C4-2B (cell line): ENCODE measurements around the gene SEMA5A.

Source experiments
- H3K27ac ChIP-seq: fragments of 450-650 bp; 2 replicates; pipeline ENCODE4 v1.5.1; 2017
- CTCF ChIP-seq: fragments of 450-650 bp; conservative IDR thresholded peaks from 2 replicates; pipeline ENCODE4 v1.5.1; 2017; ENCODE audit warnings: mild to moderate bottlenecking
- ZFX ChIP-seq: fragments of 450-650 bp; IDR thresholded peaks from 2 replicates; pipeline ENCODE4 v1.6.1; 2017

Gene SEMA5A

GRCh38 chr5:9301200-9301599, 244.7 kb downstream of the SEMA5A start:
- TF ChIP-seq ZFX (no peak), CTCF (no peak)
- no peak overlapping the region for H3K27ac ChIP-seq

- TF ChIP-seq ZFX (no peak), CTCF (no peak)
Observed at GRCh38 chr5:9297134-9297533, 248.7 kb downstream of the SEMA5A start.

GRCh38 chr5:9295466-9295801, 250.4 kb downstream of the SEMA5A start:
- TF ChIP-seq CTCF (no peak), ZFX (no peak)
- no peak overlapping the region for H3K27ac ChIP-seq

More at GRCh38 chr5:9297134-9297533, 248.7 kb downstream of the SEMA5A start:
- no peak overlapping the region for H3K27ac ChIP-seq

DNA sequence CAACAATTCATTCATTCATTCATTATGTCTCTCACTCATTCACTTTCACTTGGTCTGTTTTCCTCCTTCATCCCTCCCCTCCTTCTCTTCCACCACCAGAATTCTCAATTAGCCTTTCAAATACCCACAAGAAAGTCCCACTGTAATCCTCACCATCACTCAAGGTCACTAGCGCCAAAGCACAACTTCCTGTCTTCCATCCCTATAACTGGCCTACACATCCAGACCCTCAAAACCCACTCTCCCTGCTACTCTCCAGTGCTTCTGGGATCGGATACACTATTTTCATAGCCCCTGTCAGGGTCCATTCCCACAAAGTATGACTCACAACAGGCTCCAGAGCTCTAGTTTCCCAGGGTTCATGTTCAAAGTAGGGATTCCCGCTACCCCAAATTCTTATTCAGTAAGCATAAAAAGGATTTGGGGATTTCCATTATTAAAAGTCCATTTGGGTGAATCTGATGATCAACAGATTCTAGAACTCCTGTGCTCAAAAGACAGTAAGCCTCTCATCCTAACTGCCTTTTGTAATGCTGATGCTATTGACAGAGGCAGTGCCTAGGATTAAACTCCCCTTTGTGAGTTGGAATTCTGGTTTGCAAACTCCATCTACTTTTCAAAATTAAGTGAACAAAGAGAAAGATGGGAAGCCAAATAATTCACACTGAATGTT, 250.9 kb downstream of the SEMA5A start:
- TF ChIP-seq CTCF, result no peak
- TF ChIP-seq ZFX, result no peak
- no peak overlapping the region for H3K27ac ChIP-seq

DNA sequence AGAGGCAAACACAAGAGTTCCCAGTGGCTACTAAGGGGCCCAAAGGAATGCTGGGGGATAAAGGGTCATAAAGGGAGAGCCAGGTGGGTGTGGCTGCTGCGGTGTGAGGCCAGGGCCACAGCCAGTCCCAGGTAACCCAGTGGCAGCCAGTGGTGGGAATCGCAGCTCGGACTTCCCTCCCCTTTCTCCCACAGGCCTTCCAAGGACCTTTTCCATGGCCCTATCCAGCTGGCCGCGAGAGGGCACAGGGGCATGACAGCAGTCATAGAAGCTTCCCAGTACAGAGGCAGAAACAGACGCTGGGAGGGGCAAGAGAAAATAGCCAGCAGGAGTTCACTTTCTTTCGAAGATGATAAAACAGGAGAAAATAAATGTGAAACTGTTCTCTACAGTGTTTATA, 257.6 kb downstream of the SEMA5A start:
- no peak overlapping the region for H3K27ac ChIP-seq
- no peak for TF ChIP-seq ZFX
- TF ChIP-seq CTCF, result peak; percentile 27

DNA sequence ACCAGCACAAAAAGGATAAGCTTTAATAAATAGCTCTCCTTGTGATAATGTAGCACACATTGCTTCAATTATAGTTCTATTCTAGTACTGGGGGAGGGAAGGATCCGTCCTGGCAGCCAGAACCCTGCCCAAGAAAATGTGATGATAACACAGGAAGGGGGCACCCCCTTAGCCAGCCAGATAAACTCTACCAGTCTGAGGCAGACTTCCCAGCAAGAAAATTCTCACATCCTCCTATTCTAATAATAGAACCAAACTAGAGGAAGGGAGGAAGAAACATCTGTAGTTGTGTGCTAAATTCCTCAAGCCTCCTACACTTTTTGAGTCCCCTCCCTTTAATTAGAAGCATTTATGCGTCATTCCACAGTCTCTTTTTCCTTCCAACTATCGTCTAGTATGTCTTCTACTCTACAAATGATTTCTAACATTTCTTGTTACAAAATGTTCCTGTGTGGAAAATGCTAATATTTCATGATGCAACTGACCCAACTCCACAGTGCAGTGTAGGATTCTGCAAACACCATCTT, 261.0 kb downstream of the SEMA5A start:
- no peak overlapping the region for H3K27ac ChIP-seq
- TF ChIP-seq ZFX (no peak), CTCF (no peak)

DNA sequence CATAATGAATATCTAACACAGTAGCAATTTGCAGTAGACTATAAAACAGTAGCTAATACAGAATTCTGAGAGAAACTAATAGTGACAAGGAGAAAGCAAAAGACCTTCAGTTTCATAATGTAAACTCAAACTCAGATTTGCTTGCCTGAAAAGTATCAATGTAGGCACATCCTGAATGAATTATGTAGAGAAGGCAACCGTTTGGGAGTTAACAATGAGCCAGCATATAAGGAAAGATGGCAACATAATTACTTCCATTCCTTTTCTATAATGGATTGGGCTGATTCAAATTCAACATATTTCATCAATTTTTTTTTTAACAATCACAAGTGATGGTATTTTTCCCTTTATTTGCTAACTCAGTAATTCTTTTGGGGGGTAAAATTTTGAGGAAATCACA, 261.6 kb downstream of the SEMA5A start:
- no peak overlapping the region for H3K27ac ChIP-seq
- TF ChIP-seq CTCF (no peak), ZFX (no peak)
